AG08396 (cell line): ENCODE measurements around the gene MGAT4B.

Source experiments
- DNase-seq: peaks from one replicate; pipeline ENCODE4 v3.0.0; 2012; ENCODE audit warnings: low spot score, mixed read lengths

Gene MGAT4B

DNA sequence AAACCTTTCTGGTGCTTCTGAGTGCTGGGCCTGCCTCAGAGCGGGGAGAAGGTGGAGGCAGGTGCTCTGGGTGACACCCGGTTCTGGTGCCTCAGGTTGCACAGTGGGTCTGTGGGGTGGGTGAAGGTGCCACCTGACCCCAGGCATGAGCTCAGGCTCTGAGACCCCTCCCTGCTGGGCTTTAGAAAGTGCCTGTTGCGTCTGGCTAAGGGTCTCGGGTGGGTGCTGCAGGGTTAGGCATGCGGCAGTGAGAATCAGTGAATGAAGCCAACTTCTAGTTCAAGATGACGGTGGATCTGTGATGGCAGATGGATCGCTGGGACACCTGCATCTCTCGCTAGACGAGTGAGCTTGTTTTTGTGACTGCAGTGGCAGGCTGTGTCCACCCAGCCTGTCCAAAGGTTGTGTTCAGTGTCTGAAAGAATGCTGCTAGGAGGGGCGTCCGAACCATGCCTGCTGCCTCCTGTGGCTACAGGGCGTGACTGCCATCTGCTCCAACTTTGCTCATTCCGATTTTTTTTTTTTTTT lies 19.1 kb upstream of the MGAT4B start:
- DNase-seq, result no peak

DNA sequence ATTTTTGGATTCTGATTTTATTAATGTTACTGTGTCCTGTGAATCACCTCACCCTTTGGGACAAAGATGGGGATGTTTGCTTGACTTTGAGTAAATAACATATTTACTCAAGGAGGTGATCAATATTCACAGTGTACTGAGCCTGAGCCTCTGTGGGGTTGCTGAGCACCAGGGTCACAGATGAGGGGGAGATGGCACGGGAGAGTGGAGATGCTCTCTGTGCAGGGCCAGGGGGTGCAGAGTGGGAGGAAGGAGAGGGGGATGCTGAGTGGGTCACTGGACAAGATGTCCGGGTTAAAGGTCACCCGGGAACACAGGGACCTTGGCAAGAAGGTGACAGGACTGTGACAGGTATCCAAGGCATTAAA lies 18.1 kb upstream of the MGAT4B start:
- no peak for DNase-seq

DNA sequence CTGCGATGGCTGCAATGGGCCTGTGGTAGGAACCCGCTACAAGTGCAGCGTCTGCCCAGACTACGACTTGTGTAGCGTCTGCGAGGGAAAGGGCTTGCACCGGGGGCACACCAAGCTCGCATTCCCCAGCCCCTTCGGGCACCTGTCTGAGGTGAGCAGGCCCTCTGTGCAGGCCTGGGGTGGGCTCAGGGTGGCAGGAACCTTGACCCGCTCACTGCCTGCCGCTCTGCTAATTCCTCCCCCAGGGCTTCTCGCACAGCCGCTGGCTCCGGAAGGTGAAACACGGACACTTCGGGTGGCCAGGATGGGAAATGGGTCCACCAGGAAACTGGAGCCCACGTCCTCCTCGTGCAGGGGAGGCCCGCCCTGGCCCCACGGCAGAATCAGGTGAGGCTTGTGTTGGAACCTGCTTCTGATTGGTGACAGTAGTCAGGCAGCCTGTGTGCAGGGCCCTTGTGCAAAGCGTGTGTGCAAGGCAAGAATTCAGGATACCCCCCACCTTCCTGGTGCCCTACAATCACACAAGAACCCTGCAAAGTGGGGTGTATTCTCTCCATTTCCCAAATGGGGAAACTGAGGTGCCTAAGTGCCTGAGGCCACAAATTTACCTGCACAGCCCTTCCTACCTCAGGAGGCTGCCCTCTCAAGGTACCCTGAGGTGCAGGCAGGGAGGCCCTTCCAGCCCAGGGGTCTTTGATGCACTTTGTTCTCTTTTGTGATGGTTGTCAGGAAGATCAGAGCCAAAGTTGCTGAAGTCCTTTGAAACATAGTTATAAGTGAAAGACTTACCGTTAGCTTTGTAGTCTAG lies 17.5 kb upstream of the MGAT4B start:
- no peak for DNase-seq

- no peak for DNase-seq
Observed at GRCh38 chr5:179822444-179822990, 15.9 kb upstream of the MGAT4B start.

DNA sequence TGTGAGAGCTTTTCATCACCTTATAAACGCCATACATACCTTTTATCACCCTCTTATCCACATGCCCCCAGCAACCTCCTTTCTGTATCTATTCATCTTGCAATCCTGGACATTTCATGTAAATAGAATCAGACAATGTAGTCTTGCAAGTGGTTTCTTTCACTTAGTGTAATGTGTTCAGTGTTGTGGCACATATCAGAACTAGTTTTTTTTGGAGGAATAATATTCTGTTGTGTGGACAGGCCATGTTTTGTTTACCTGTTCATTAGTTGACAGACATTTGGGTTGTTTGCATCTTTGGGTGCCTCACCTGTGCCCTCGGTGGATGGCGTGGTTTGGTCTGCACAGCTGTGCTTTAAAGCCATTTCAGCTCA lies 15.4 kb upstream of the MGAT4B start:
- DNase-seq, result no peak

DNA sequence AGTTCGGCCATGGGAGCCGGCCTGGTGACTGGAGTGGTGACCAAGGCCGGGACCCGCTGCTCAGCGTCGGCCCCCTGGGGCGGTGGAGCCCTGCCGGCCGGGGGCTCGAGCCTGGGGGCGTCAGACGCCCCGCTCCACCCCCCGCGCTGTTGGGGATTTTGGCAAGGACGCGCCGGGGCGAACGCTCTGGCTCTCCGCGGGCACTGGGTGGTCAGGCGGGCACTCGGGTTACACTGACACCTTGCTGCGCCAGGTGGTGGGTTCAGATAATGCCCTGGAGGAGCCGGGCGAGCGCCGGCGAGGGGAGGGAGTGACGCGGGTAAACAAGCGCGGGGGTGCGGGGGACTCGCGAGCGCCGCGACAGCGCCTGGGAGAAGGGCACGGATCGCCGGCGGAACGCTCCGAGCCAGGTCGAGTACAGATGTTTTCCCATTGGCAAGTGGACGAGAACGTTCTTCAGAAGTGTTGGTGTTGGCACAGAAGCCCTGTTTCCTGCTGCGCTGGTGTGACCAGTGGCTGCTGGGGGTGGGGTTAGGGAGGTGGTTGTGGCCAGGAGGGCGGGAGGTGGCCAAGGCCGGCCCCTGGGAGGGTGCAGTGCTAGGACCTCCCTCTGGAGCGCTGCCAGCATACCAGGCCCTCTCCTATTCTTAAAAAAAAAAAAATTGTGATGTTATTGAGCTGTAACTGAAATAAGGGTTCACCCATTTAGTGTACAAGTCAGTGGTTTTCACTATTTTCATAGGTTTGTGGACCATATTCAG lies 14.8 kb upstream of the MGAT4B start:
- DNase-seq, result peak; percentile 97

DNA sequence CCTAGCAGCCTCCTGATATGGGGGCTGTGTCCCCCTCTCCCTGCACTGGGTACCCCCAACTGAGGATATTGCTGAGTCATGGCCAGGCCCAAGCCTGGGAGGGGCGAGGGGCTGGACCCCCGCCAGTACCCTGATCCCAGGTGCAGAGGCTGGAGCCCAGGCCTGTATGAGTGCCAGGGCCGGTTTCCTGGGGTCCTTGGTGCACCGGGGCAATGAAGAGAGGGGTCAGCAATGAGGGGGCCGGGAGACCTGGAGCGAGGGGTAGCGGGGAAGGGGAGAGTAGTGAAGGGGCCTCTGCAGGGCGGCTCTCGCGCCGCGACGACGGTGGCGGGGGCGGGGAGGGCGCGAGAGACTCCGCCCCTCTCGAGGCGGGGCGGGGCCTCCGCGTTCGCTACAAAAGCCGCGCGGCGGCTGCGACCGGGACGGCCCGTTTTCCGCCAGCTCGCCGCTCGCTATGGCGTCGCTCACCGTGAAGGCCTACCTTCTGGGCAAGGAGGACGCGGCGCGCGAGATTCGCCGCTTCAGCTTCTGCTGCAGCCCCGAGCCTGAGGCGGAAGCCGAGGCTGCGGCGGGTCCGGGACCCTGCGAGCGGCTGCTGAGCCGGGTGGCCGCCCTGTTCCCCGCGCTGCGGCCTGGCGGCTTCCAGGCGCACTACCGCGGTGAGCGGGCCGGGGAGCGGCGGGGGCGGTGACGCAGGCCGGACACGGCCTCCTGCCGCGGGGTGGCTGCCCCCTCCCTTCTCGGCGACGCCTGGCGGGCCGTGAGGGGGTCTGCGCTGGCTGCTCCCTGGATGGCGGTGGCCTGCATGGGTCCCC lies 14.0 kb upstream of the MGAT4B start, which contains the start of gene SQSTM1:
SQSTM1 (plus strand) TSS at position 423 of the 815 bp plus-strand sequence; CDS start at position 455, 32 bp downstream.
- DNase-seq, result peak; percentile 94

DNA sequence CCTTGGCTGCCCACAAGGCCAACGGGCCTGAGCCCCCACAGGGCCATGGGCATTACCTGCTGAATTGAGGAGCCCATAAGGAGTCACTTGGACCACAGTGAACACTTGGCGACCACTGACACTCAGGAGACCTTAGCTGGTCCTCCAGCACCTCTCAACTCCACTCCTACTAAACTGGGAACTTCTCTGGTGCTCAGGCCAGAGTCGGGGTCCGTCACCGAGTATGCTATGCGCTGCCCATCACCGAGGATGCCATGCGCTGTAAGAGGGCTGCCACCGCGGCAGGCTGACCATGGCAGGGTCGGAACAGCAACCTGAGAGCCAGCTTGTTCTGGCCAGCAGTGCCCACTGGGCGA lies 13.4 kb upstream of the MGAT4B start:
- DNase-seq, result no peak

DNA sequence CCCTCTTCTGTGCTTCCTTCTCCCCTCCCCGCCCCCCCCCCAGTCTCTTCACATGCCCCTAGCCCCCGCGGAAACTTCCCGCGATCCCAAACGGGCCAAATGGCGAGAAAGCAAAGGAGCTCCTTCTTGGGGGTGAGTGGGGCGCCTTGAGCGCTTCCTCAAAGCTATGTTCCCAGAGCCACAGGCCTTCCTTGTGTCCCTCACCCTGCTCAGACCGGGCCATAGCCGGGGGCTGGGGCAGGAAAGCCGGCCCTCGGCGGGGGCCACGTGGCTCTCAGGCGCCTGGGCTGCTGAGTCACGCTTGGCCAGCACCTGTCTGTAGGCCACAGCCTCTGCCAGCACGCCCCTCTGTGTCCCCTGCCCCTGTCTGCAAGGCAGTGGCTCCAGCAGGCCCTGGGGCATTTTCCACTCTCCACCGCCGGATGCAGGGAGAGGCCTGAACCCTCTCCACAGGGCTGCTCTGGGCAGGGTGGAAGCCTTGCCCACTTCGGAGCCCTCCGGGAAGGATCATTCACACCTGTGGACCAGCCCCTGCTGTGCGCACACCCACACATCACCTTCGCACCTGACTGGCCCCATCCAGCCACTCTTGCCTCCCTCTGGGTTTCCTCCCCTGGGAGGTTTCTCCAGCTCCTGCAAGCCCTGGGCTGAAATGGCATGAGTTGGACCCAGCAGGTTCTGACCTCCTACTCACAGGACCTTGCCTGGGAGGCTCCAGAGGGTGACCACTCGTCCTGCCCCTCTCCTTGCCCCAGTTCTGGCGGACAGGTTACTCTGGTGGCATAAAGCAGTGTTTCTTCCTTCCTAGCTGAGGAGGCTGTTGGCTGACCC lies 12.8 kb upstream of the MGAT4B start:
- DNase-seq, result peak; percentile 71

DNA sequence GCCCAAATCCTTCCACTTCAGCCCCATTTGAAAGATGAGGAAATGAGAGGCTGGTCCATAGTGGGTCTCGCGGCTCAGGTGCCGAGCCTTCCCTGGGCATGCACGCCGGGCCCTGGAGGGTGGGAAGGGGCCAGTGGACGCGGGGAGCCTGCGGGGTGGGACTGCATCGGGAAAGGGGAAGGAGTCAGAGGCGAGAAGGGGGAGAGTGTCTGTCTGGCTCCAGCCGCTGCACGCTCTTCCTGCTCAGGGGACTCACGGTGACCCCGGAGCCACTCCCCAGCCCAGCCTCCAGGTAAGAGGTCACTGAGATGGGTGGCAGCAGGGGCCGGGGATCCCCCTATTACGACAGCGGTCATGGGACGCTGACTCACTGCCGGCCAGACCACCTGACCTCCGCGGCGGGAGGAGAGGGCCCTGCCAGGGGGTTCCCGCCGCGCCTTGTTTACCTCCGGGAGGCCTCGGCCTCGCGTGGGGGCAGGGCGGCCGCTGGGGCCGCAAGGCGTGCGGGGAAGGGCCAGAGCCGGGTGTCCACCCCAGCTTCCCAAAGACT lies 12.2 kb upstream of the MGAT4B start:
- peak; percentile 93 for DNase-seq

- no peak for DNase-seq
Observed at GRCh38 chr5:179817890-179818745, 11.5 kb upstream of the MGAT4B start.

DNA sequence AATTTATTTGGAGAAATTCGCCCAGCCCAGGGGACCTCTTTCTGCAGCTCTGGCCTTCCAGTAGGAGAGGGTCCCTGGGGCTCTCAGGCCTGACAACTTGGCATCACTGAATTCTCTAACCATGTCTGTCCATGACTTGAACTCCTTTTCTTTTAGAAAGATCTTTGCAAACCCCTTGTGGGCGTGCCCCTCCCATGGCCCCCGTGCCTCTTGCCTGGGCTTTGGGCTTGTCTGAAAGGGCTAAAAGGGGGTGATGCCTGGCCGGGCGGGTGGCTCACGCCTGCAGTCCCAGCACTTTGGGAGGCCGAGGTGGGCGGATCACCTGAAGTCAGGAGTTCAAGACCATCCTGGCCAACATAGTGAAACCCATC lies 10.8 kb upstream of the MGAT4B start:
- no peak for DNase-seq

- DNase-seq, result no peak
Observed at GRCh38 chr5:179816796-179817469, 10.3 kb upstream of the MGAT4B start.

DNA sequence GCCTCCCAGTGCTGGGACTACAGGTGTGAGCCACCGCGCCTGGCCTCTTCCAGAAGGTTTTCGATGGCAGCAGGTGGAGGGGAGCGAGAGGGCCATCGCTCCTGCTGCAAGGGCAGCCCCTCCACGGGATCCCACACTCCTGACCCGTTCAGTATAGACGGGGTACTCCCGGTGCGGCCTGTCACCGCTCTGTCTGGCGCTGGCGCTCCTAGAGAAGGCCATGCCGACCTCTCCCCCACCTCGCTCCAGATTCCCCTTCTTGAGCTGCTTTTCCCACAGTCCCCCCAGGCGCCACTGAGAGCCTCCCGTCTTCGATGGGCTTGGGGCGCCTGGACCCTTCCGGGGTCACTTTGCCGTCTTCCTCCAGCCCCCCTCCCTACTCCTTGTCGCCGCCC lies 9.7 kb upstream of the MGAT4B start:
- DNase-seq, result no peak

GRCh38 chr5:179815491-179816249 lies 9.0 kb upstream of the MGAT4B start:
- DNase-seq, result no peak

- DNase-seq, result no peak
Observed at GRCh38 chr5:179814090-179814489, 7.4 kb upstream of the MGAT4B start.

- DNase-seq, result no peak
Observed at GRCh38 chr5:179812997-179813607, 6.4 kb upstream of the MGAT4B start.

GRCh38 chr5:179812135-179812825 lies 5.6 kb upstream of the MGAT4B start:
- DNase-seq, result no peak
